MCF 10A (cell line): ENCODE results near the gene SPOCK1. TPM values are rescaled to one million over a fixed set of nuclear protein-coding genes. Genes with fewer than 3 reads are reported as not detected.

Experiments
- BruUV-seq: library from RNA; stranded (reverse); fragments of 400-500 nt; replicated peaks from 2 replicates; lab custom pipeline; 2021; lab: Mats Ljungman, UMichigan
- CTCF ChIA-PET: fragments of 300-600 bp; sonication (Branson Sonifier 250); formaldehyde crosslinking; extraction: SDS; loops from one replicate; lab custom pipeline; 2021; ENCODE audit warnings: antibody characterized with exemption, inconsistent platforms; lab: Yijun Ruan, JAX
- POLR2A ChIA-PET: fragments of 300-600, 350-650 bp; sonication (Branson Sonifier 250); formaldehyde crosslinking; extraction: SDS; loops from one replicate; lab custom pipeline; 2020; ENCODE audit warnings: antibody characterized with exemption, inconsistent platforms; lab: Yijun Ruan, JAX
- DNase-seq: peaks from one replicate; pipeline ENCODE4 v3.0.0-alpha.2; 2018; ENCODE audit not compliant: unreplicated experiment
- H3K27ac Mint-ChIP-seq: one replicate; pipeline ENCODE4 v1.8.0; 2022; ENCODE audit warnings: mild to moderate bottlenecking, low read depth, mixed read lengths; ENCODE audit not compliant: unreplicated experiment
- H3K27me3 Mint-ChIP-seq: one replicate; pipeline ENCODE4 v1.8.0; 2022; ENCODE audit warnings: mixed read lengths; ENCODE audit not compliant: insufficient read depth, unreplicated experiment
- H3K36me3 Mint-ChIP-seq: one replicate; pipeline ENCODE4 v1.8.0; 2022; ENCODE audit warnings: mild to moderate bottlenecking, moderate library complexity, mixed read lengths; ENCODE audit not compliant: insufficient read depth, unreplicated experiment
- H3K4me1 Mint-ChIP-seq: one replicate; pipeline ENCODE4 v1.8.0; 2022; ENCODE audit warnings: mixed read lengths; ENCODE audit not compliant: insufficient read depth, unreplicated experiment
- H3K4me3 Mint-ChIP-seq: one replicate; pipeline ENCODE4 v1.8.0; 2022; ENCODE audit warnings: mild to moderate bottlenecking, moderate library complexity, mixed read lengths; ENCODE audit not compliant: unreplicated experiment
- H3K9me3 Mint-ChIP-seq: one replicate; pipeline ENCODE4 v1.8.0; 2022; ENCODE audit warnings: mixed read lengths; ENCODE audit not compliant: unreplicated experiment
- CTCF ChIP-seq: fragments of 200-600 bp; IDR thresholded peaks from one replicate; pipeline ENCODE4 v1.8.0; 2022; ENCODE audit warnings: antibody characterized with exemption, mild to moderate bottlenecking; ENCODE audit not compliant: unreplicated experiment
- intact Hi-C: fragments of 100-400 bp; cut with micrococcal nuclease; formaldehyde crosslinking; loops from 2 replicates; pipeline ENCODE4 v1.14.1; 2022
- total RNA-seq: library from RNA; stranded (reverse); gene quantifications from 2 replicates; pipeline ENCODE4 v1.2.3, GENCODE V29; 2022

The SPOCK1 gene
- total RNA-seq, 1 experiment from 2014 or later = 34.3 TPM

GRCh38 chr5:137313526-137314175, 185.5 kb downstream of the SPOCK1 start:
- H3K36me3 Mint-ChIP-seq = no peaks in the 10 kb centered on the region
- peaks cover 40% of the 10 kb centered on the region for H3K4me1 Mint-ChIP-seq
- H3K4me3 Mint-ChIP-seq = no peak overlapping the region
- no peaks in the 10 kb centered on the region for H3K27me3 Mint-ChIP-seq
- ChIA-PET CTCF (interaction anchor here (0.9 to 10.7 kb wide), 4 partner anchors 15 to 316 kb away, joined by 3 to 238 read pairs (median 38); partner anchors contain the start of gene SPOCK1), POLR2A (no interaction called here)
- TF ChIP-seq CTCF = no peak
- BruUV-seq = no TSS peak
- DNase-seq = no peak
- intact Hi-C loops = loop anchor here (5.0 to 10.0 kb wide), 3 partner anchors 91 to 239 kb away; no protein-coding TSS in a partner anchor
- no peak overlapping the region for H3K27ac Mint-ChIP-seq
- H3K9me3 Mint-ChIP-seq = no peaks in the 10 kb centered on the region

- intact Hi-C loops = loop anchor here (5.0 to 10.0 kb wide), 3 partner anchors 90 to 237 kb away; no protein-coding TSS in a partner anchor
- H3K27me3 Mint-ChIP-seq = no peaks in the 10 kb centered on the region
- peaks cover 40% of the 10 kb centered on the region for H3K4me1 Mint-ChIP-seq
- H3K9me3 Mint-ChIP-seq = no peaks in the 10 kb centered on the region
- no TSS peak for BruUV-seq
- H3K4me3 Mint-ChIP-seq = no peak overlapping the region
- peak overlapping the region; percentile 95 for H3K27ac Mint-ChIP-seq
- TF ChIP-seq CTCF = no peak
- H3K36me3 Mint-ChIP-seq = no peaks in the 10 kb centered on the region
- POLR2A ChIA-PET = no interaction called here
- CTCF ChIA-PET = interaction anchor here (0.5 to 10.7 kb wide), 4 partner anchors 8 to 185 kb away, joined by 3 to 238 read pairs (median 8); partner anchors contain the start of gene SPOCK1
- DNase-seq = no peak
Measured at GRCh38 chr5:137312011-137312410, 187.1 kb downstream of the SPOCK1 start.

GRCh38 chr5:137310051-137310730, 188.9 kb downstream of the SPOCK1 start:
- no peaks in the 10 kb centered on the region for H3K27me3 Mint-ChIP-seq
- intact Hi-C loops = loop anchor here (2.0 to 10.0 kb wide), 4 partner anchors 75 to 235 kb away; no protein-coding TSS in a partner anchor
- H3K36me3 Mint-ChIP-seq = no peaks in the 10 kb centered on the region
- BruUV-seq = TSS peak; percentile 99
- H3K4me3 Mint-ChIP-seq = peak overlapping the region; percentile 18
- H3K9me3 Mint-ChIP-seq = no peaks in the 10 kb centered on the region
- peak; percentile 88 for DNase-seq
- POLR2A ChIA-PET = interaction anchor here (0.6 to 2.1 kb wide), 16 partner anchors 9 to 1177 kb away, joined by 3 to 12 read pairs (median 3); partner anchors contain the start of gene SPOCK1
- peak overlapping the region; percentile 95 for H3K27ac Mint-ChIP-seq
- CTCF ChIA-PET = interaction anchor here (0.6 to 2.5 kb wide), 13 partner anchors 10 to 507 kb away, joined by 3 to 49 read pairs (median 3); no protein-coding TSS in a partner anchor
- H3K4me1 Mint-ChIP-seq = peaks cover 28% of the 10 kb centered on the region
- no peak for TF ChIP-seq CTCF

GRCh38 chr5:137309290-137309689, 189.8 kb downstream of the SPOCK1 start:
- no TSS peak for BruUV-seq
- Mint-ChIP-seq H3K4me1 (peaks cover 31% of the 10 kb centered on the region), H3K27ac (peak overlapping the region; percentile 95), H3K9me3 (no peaks in the 10 kb centered on the region), H3K36me3 (no peaks in the 10 kb centered on the region), H3K27me3 (no peaks in the 10 kb centered on the region), H3K4me3 (no peak overlapping the region)
- CTCF ChIA-PET = interaction anchor here (0.6 to 2.5 kb wide), 7 partner anchors 11 to 352 kb away, joined by 3 to 49 read pairs (median 3); no protein-coding TSS in a partner anchor
- POLR2A ChIA-PET = interaction anchor here (0.7 to 2.1 kb wide), 5 partner anchors 8 to 313 kb away, joined by 3 to 12 read pairs (median 8); no protein-coding TSS in a partner anchor
- DNase-seq = no peak
- intact Hi-C loops = no loop called here
- no peak for TF ChIP-seq CTCF
